Uterus (tissue), 4 donors: ENCODE data around the gene ADAMTS2. TPM values are rescaled to one million over a fixed set of nuclear protein-coding genes. Genes with fewer than 3 reads are reported as not detected.

ENCODE experiments used
- DNase-seq, 2 donors: peaks; one replicate each; pipeline ENCODE4 v3.0.0-alpha.2; 2019 to 2020
- H3K27ac ChIP-seq, 2 donors: fragments of 200-600 bp; sonication (generic); 1 replicate in 1 of 2; 2 replicates in 1 of 2; pipeline ENCODE4 v1.5.1; 2016 to 2018
- H3K27me3 ChIP-seq, 2 donors: fragments of 200-600 bp; sonication (generic); one replicate each; pipeline ENCODE4 v1.5.1; 2018 to 2019; ENCODE audit warnings: control low read depth in 1 of 2
- H3K36me3 ChIP-seq, 2 donors: fragments of 200-600 bp; sonication (generic); one replicate each; pipeline ENCODE4 v1.5.1; 2019; ENCODE audit warnings: control low read depth in 1 of 2
- H3K4me1 ChIP-seq, 2 donors: fragments of 200-600 bp; sonication (generic); one replicate each; pipeline ENCODE4 v1.5.1; 2018 to 2019; ENCODE audit warnings: control low read depth in 1 of 2
- H3K4me3 ChIP-seq, 2 donors: fragments of 200-600 bp; sonication (generic); 1 replicate in 1 of 2; 2 replicates in 1 of 2; pipeline ENCODE4 v1.5.1; 2018 to 2019; ENCODE audit warnings: mild to moderate bottlenecking in 1 of 2
- H3K9me3 ChIP-seq, 2 donors: fragments of 200-600 bp; sonication (generic); one replicate each; pipeline ENCODE4 v1.5.1; 2019; ENCODE audit warnings: control low read depth in 1 of 2
- POLR2A ChIP-seq, 2 donors: fragments of 450-650 bp; IDR thresholded peaks; one replicate each; pipeline ENCODE4 v1.6.1; 2016; ENCODE audit warnings: antibody characterized with exemption in 2 of 2, mild to moderate bottlenecking in 1 of 2, moderate library complexity in 1 of 2
- intact Hi-C: fragments of 100-400 bp; cut with DNase I; formaldehyde crosslinking; loops from one replicate; pipeline ENCODE4 v1.15.1; 2023; ENCODE audit warnings: low total_unique reads
- total RNA-seq, 4 donors: library from RNA; depleted of rRNA in 3 of 4; stranded (reverse); fragments of >200 nt in 3 of 4; gene quantifications; one replicate each; pipeline versions ENCODE4 v1.1.0 to v1.2.4, GENCODE V29; 2014 to 2023
- TF ChIP-seq, protein P1 (sequence below), 4 experiments: fragments of 200-600 bp in 2 of 4; fragments of 450-650 bp in 2 of 4; sonication (generic) in 2 of 4; IDR thresholded peaks; one replicate each; pipeline ENCODE4 v1.5.1; 2016 to 2019; ENCODE audit warnings: antibody characterized with exemption in 4 of 4, mild to moderate bottlenecking in 2 of 4, moderate library complexity in 1 of 4
- donor health status: DM: yes; HTN: yes; CAD: no.

The ADAMTS2 gene
- total RNA-seq, 4 donors from 2014 or later: 4.1 to 97.1 (median 40.3) TPM

DNA sequence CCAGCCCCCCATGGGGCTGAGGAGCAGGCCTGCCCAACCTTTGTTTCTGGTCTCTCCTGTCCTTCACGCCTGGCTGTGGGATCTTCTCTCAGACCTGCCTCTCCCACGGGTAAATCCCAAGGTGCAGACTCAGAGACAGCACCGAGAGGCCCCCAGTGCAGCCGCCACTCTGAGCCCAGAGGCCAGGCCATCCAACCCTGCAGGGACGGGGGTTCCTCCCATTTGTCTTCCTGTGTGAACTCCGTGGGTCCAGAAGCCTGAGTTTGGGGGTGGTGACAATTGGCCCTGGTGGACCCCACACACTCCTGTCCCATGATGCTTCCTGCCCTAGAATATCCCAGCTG is 123.4 kb downstream of the ADAMTS2 start:
- no peak for DNase-seq
- TF ChIP-seq, protein P1, sequence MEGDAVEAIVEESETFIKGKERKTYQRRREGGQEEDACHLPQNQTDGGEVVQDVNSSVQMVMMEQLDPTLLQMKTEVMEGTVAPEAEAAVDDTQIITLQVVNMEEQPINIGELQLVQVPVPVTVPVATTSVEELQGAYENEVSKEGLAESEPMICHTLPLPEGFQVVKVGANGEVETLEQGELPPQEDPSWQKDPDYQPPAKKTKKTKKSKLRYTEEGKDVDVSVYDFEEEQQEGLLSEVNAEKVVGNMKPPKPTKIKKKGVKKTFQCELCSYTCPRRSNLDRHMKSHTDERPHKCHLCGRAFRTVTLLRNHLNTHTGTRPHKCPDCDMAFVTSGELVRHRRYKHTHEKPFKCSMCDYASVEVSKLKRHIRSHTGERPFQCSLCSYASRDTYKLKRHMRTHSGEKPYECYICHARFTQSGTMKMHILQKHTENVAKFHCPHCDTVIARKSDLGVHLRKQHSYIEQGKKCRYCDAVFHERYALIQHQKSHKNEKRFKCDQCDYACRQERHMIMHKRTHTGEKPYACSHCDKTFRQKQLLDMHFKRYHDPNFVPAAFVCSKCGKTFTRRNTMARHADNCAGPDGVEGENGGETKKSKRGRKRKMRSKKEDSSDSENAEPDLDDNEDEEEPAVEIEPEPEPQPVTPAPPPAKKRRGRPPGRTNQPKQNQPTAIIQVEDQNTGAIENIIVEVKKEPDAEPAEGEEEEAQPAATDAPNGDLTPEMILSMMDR (IDR thresholded peaks at IDR 0.05): no peak
- no peak for TF ChIP-seq POLR2A (IDR thresholded peaks at IDR 0.05)
- intact Hi-C loops: no loop called here

DNA sequence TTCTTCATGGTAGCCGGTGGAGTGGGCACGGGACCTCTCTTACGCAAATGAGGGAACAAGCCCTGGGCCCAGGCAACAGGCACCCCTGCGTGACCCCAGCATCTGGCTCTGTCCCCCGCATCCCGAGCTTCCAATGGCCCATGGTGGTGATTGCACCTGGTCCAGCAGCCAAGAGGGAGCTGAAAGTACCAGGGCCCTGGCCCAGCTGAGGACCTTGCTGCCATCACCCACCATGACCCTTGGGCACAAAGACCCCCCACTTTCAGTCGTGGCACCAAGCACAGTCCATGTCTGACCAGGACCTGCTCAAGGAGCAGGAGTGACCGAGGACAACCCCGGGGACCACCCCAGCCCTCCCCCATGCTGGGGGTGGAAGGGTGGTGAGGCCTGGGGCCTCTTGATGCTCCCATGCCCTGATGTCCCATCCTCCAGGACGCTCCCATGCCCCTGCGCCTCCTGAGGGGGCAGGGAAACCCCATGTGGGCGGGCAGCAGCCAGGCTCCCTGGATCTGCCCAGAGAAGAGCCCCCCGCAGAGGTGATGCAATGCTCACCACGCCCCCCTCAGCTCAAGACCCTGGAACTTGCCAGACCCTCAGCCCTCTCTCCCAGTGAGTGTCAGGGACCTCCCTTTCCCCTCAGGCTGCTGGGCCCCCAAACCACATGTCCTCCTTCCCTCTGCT is 123.9 kb downstream of the ADAMTS2 start:
- H3K27me3 ChIP-seq: no peaks in the 10 kb centered on the region
- no peaks in the 10 kb centered on the region for H3K36me3 ChIP-seq
- TF ChIP-seq POLR2A (IDR thresholded peaks at IDR 0.05): no peak
- TF ChIP-seq, protein P1 (IDR thresholded peaks at IDR 0.05): no peak
- H3K9me3 ChIP-seq: no peaks in the 10 kb centered on the region
- H3K27ac ChIP-seq: no peak overlapping the region
- peaks cover 0 to 5% of the 10 kb centered on the region in 2 donors for H3K4me1 ChIP-seq
- H3K4me3 ChIP-seq: no peak overlapping the region
- intact Hi-C loops: no loop called here
- DNase-seq: no peak

More for the DNA sequence above, 123.4 kb downstream of the ADAMTS2 start:
- no peaks in the 10 kb centered on the region for H3K27me3 ChIP-seq
- H3K36me3 ChIP-seq: no peaks in the 10 kb centered on the region
- no peaks in the 10 kb centered on the region for H3K9me3 ChIP-seq
- no peak overlapping the region for H3K27ac ChIP-seq
- no peak overlapping the region for H3K4me3 ChIP-seq
- H3K4me1 ChIP-seq: peaks cover 0 to 5% of the 10 kb centered on the region in 2 donors

DNA sequence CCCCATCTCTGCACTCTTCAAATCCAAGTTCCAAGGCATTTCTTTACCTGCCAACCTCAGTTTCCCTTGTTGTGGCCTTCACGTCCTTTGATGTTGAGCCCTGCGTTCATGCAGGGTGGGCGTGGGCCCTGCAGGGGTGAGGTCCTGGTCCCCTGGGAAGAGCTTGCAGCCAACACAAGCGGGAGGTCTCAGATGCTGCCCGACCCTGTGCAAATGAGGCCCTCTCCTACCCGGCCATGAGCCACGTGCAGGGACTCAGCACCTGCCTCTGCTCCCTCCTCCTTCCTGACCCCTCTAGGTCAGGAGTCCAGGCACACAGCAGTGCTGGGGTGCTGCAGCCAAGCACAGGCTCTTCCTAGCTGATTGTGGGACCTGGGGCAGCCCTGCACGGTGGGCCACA is 124.5 kb downstream of the ADAMTS2 start:
- intact Hi-C loops: no loop called here
- no peak overlapping the region for H3K27ac ChIP-seq
- no peak for DNase-seq

DNA sequence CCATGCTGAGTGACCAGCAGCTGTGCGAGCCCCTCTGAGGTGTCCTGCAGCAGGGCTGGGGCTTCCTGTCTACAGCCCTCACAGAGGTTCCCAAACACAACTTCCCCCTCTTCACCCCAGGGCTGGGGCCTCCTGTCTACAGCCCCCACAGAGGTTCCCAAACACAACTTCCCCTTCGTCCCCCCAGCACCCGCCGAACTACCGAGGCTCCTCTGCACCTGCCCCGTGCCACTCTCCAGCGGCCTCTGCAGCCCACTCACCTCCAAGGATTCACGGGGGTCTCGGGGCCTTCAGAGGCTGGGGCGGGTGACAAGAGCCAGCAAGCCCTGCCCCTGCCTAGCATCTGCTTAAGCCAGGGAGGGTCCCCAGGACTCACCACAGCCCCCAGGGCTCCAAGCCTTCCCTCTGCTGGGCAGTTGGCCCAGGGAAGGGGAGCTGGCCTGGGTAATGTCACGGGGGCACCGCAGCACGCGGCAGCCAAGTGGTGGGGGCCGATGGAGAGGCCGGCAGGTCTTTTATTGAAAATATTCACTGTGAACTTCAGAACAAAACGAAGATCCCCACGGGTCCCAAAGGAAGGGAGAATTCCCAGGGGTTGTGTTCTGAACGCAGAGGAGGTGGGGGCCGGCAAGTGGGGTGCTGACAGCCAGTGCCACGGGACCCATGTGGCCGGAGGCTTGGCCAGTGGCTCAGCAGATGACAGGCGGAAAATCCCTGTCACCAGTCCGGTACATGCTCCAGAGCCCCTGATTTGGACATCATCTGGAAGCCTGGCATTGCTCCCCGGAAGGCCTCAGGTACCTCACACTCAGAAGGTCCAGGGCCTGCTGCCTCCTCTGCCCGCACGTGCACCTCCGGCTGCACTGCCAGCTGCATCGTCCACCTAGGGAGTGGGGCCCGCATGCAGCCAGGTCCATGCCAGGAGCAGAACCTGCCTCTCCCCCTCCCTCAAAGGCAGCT is 125.3 kb downstream of the ADAMTS2 start:
- Histone ChIP-seq H3K4me3 (no peak overlapping the region), H3K36me3 (no peaks in the 10 kb centered on the region), H3K4me1 (peaks cover 0 to 5% of the 10 kb centered on the region in 2 donors), H3K27me3 (no peaks in the 10 kb centered on the region), H3K9me3 (no peaks in the 10 kb centered on the region), H3K27ac (peak overlapping the region in 1 of 2 donors; percentile 56)
- no peak for DNase-seq
- intact Hi-C loops: no loop called here
- TF ChIP-seq, protein P1 (IDR thresholded peaks at IDR 0.05): no peak
- TF ChIP-seq POLR2A (IDR thresholded peaks at IDR 0.05): no peak

More for the DNA sequence above, 124.5 kb downstream of the ADAMTS2 start:
- TF ChIP-seq POLR2A (IDR thresholded peaks at IDR 0.05): no peak
- TF ChIP-seq, protein P1 (IDR thresholded peaks at IDR 0.05): no peak
- Histone ChIP-seq H3K4me1 (peaks cover 0 to 5% of the 10 kb centered on the region in 2 donors), H3K4me3 (no peak overlapping the region), H3K36me3 (no peaks in the 10 kb centered on the region), H3K9me3 (no peaks in the 10 kb centered on the region), H3K27me3 (no peaks in the 10 kb centered on the region)

- H3K27ac ChIP-seq: peak overlapping the region; percentile 55 to 56
- no peaks in the 10 kb centered on the region for H3K9me3 ChIP-seq
- TF ChIP-seq, protein P1 (IDR thresholded peaks at IDR 0.05): no peak
- no peak for TF ChIP-seq POLR2A (IDR thresholded peaks at IDR 0.05)
- H3K36me3 ChIP-seq: no peaks in the 10 kb centered on the region
- no peaks in the 10 kb centered on the region for H3K27me3 ChIP-seq
- no peak for DNase-seq
- intact Hi-C loops: no loop called here
- H3K4me3 ChIP-seq: no peak overlapping the region
- peaks cover 0 to 5% of the 10 kb centered on the region in 2 donors for H3K4me1 ChIP-seq
These were observed 126.3 kb downstream of the ADAMTS2 start for GRCh38 chr5:179218943-179219330.
